ENCODE results near the gene UCP3.

DNA sequence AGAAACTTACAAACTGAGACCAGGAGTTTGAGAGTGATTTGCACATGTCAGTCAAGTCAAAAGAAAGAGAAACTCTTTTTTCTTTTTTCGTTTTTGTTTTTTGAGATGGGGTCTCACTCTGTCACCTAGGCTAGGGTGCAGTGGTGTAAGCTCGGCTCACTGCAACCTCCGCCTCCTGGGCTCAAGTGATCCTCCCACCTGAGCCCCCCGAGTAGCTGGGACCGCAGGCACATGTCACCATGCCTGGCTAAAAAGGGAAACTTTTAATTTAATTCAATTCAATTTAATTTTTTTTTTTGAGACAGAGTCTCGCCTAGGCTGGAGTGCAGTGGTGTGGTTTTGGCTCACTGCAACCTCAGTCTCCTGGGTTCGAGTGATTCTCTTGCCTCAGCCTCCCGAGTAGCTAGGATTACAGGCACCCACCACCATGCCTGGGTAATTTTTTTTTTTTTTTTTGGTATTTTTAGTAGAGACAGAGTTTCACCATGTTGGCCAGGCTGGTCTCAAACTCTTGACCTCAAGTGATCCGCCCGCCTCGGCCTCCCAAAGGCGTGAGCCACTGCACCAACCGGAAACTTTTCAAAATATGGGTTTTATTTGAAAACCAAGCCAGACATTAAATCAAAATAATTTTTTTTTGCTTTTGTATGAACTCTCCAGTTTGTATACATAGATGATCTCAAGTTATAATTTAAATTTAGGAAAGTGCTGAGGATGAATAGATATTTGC, 9.9 kb downstream of the UCP3 start:
- no peak for TF ChIP-seq EP300 (IDR thresholded peaks at IDR 0.05)
- TF ChIP-seq, protein P1, sequence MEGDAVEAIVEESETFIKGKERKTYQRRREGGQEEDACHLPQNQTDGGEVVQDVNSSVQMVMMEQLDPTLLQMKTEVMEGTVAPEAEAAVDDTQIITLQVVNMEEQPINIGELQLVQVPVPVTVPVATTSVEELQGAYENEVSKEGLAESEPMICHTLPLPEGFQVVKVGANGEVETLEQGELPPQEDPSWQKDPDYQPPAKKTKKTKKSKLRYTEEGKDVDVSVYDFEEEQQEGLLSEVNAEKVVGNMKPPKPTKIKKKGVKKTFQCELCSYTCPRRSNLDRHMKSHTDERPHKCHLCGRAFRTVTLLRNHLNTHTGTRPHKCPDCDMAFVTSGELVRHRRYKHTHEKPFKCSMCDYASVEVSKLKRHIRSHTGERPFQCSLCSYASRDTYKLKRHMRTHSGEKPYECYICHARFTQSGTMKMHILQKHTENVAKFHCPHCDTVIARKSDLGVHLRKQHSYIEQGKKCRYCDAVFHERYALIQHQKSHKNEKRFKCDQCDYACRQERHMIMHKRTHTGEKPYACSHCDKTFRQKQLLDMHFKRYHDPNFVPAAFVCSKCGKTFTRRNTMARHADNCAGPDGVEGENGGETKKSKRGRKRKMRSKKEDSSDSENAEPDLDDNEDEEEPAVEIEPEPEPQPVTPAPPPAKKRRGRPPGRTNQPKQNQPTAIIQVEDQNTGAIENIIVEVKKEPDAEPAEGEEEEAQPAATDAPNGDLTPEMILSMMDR (IDR thresholded peaks at IDR 0.05) = no peak
- TF ChIP-seq POLR2A (IDR thresholded peaks at IDR 0.05) = no peak
